Neural progenitor cell (in vitro differentiated cells): ENCODE results near the gene SIGLEC1.

ENCODE experiments used
- EZH2 ChIP-seq: fragments of 200-600 bp; sonication (generic); IDR thresholded peaks from 2 replicates; pipeline ENCODE4 v1.6.1; 2017; ENCODE audit warnings: antibody characterized with exemption, mild to moderate bottlenecking, moderate library complexity
- EZH2phosphoT487 ChIP-seq: fragments of 200-600 bp; sonication (generic); IDR thresholded peaks from 2 replicates; pipeline ENCODE4 v1.6.1; 2017; ENCODE audit warnings: antibody characterized with exemption
- TF ChIP-seq, protein P1 (sequence below): fragments of 200-600 bp; sonication (generic); IDR thresholded peaks from 2 replicates; pipeline ENCODE4 v1.5.1; 2017; ENCODE audit warnings: antibody characterized with exemption, mild to moderate bottlenecking

DNA sequence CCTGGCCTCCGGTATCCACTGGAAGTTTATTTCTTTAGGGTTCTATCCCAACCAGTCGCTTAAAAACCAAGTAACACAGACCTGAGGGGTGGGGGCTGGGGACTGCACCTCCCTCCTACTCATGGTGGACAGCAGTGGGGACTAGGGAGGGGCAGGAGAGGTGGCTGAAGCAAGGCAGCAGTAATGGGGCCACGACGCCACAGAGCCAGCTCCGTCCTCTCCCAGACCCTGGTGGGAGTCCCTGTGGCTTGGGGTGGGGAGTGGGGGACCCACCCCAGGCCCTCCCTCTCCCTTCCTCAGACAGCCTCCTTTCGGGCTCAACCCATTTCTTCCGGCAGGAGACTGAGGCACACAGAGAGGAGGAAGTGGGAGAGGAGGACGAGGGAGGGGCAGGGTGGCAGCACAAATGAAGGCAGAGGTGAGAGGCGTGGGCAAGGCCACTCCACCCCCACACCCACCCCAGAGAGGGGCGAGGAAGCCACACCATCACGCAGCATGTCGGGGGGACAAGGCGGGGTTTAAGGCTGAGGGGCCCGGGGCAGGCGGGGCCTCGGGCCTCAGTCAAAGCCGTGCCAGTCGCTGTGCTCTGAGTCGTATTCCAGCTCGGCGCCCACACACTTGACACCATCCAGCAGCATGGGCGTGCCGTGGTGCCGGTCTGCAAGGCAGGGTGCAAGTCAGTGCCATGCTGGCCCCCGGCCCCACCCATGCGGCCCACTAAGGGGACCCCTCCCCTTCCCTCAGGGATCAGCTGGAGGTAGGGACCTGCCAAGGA is 41.3 kb upstream of the SIGLEC1 start:
- TF ChIP-seq EZH2 (no peak), EZH2phosphoT487 (no peak)
- TF ChIP-seq, protein P1, sequence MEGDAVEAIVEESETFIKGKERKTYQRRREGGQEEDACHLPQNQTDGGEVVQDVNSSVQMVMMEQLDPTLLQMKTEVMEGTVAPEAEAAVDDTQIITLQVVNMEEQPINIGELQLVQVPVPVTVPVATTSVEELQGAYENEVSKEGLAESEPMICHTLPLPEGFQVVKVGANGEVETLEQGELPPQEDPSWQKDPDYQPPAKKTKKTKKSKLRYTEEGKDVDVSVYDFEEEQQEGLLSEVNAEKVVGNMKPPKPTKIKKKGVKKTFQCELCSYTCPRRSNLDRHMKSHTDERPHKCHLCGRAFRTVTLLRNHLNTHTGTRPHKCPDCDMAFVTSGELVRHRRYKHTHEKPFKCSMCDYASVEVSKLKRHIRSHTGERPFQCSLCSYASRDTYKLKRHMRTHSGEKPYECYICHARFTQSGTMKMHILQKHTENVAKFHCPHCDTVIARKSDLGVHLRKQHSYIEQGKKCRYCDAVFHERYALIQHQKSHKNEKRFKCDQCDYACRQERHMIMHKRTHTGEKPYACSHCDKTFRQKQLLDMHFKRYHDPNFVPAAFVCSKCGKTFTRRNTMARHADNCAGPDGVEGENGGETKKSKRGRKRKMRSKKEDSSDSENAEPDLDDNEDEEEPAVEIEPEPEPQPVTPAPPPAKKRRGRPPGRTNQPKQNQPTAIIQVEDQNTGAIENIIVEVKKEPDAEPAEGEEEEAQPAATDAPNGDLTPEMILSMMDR: no peak
